MCF 10A (cell line): Measurements from ENCODE around the gene TNS1. TPM values are rescaled to one million over a fixed set of nuclear protein-coding genes. Genes with fewer than 3 reads are reported as not detected.

ENCODE experiments used
- BruUV-seq: library from RNA; stranded (reverse); fragments of 400-500 nt; replicated peaks from 2 replicates; lab custom pipeline; 2021; lab: Mats Ljungman, UMichigan
- CTCF ChIA-PET: fragments of 300-600 bp; sonication (Branson Sonifier 250); formaldehyde crosslinking; extraction: SDS; loops from one replicate; lab custom pipeline; 2021; ENCODE audit warnings: antibody characterized with exemption, inconsistent platforms; lab: Yijun Ruan, JAX
- POLR2A ChIA-PET: fragments of 300-600, 350-650 bp; sonication (Branson Sonifier 250); formaldehyde crosslinking; extraction: SDS; loops from one replicate; lab custom pipeline; 2020; ENCODE audit warnings: antibody characterized with exemption, inconsistent platforms; lab: Yijun Ruan, JAX
- DNase-seq: peaks from one replicate; pipeline ENCODE4 v3.0.0-alpha.2; 2018; ENCODE audit not compliant: unreplicated experiment
- H3K27ac Mint-ChIP-seq: one replicate; pipeline ENCODE4 v1.8.0; 2022; ENCODE audit warnings: mild to moderate bottlenecking, low read depth, mixed read lengths; ENCODE audit not compliant: unreplicated experiment
- H3K27me3 Mint-ChIP-seq: one replicate; pipeline ENCODE4 v1.8.0; 2022; ENCODE audit warnings: mixed read lengths; ENCODE audit not compliant: insufficient read depth, unreplicated experiment
- H3K36me3 Mint-ChIP-seq: one replicate; pipeline ENCODE4 v1.8.0; 2022; ENCODE audit warnings: mild to moderate bottlenecking, moderate library complexity, mixed read lengths; ENCODE audit not compliant: insufficient read depth, unreplicated experiment
- H3K4me1 Mint-ChIP-seq: one replicate; pipeline ENCODE4 v1.8.0; 2022; ENCODE audit warnings: mixed read lengths; ENCODE audit not compliant: insufficient read depth, unreplicated experiment
- H3K4me3 Mint-ChIP-seq: one replicate; pipeline ENCODE4 v1.8.0; 2022; ENCODE audit warnings: mild to moderate bottlenecking, moderate library complexity, mixed read lengths; ENCODE audit not compliant: unreplicated experiment
- H3K9me3 Mint-ChIP-seq: one replicate; pipeline ENCODE4 v1.8.0; 2022; ENCODE audit warnings: mixed read lengths; ENCODE audit not compliant: unreplicated experiment
- intact Hi-C: fragments of 100-400 bp; cut with micrococcal nuclease; formaldehyde crosslinking; loops from 2 replicates; pipeline ENCODE4 v1.14.1; 2022
- total RNA-seq: library from RNA; stranded (reverse); gene quantifications from 2 replicates; pipeline ENCODE4 v1.2.3, GENCODE V29; 2022
- TF ChIP-seq, protein P1 (sequence below): fragments of 200-600 bp; IDR thresholded peaks from one replicate; pipeline ENCODE4 v1.8.0; 2022; ENCODE audit warnings: antibody characterized with exemption, mild to moderate bottlenecking; ENCODE audit not compliant: unreplicated experiment

The TNS1 gene
- total RNA-seq, 1 experiment from 2014 or later: 3.3 TPM

GRCh38 chr2:217974389-217975005 is 28.3 kb downstream of the TNS1 start:
- intact Hi-C loops: no loop called here
- H3K36me3 Mint-ChIP-seq: no peaks in the 10 kb centered on the region
- H3K4me1 Mint-ChIP-seq: no peaks in the 10 kb centered on the region
- POLR2A ChIA-PET: no interaction called here
- TF ChIP-seq, protein P1, sequence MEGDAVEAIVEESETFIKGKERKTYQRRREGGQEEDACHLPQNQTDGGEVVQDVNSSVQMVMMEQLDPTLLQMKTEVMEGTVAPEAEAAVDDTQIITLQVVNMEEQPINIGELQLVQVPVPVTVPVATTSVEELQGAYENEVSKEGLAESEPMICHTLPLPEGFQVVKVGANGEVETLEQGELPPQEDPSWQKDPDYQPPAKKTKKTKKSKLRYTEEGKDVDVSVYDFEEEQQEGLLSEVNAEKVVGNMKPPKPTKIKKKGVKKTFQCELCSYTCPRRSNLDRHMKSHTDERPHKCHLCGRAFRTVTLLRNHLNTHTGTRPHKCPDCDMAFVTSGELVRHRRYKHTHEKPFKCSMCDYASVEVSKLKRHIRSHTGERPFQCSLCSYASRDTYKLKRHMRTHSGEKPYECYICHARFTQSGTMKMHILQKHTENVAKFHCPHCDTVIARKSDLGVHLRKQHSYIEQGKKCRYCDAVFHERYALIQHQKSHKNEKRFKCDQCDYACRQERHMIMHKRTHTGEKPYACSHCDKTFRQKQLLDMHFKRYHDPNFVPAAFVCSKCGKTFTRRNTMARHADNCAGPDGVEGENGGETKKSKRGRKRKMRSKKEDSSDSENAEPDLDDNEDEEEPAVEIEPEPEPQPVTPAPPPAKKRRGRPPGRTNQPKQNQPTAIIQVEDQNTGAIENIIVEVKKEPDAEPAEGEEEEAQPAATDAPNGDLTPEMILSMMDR: no peak
- H3K4me3 Mint-ChIP-seq: no peak overlapping the region
- no peak overlapping the region for H3K27ac Mint-ChIP-seq
- CTCF ChIA-PET: interaction anchor here (0.8 to 1.7 kb wide), 5 partner anchors 11 to 189 kb away, joined by 3 to 5 read pairs (median 4); no protein-coding TSS in a partner anchor
- H3K27me3 Mint-ChIP-seq: no peaks in the 10 kb centered on the region
- H3K9me3 Mint-ChIP-seq: no peaks in the 10 kb centered on the region
- no peak for DNase-seq
- BruUV-seq: no TSS peak

GRCh38 chr2:217973008-217973787 is 29.6 kb downstream of the TNS1 start:
- Mint-ChIP-seq H3K4me1 (no peaks in the 10 kb centered on the region), H3K27me3 (no peaks in the 10 kb centered on the region), H3K9me3 (no peaks in the 10 kb centered on the region), H3K4me3 (no peak overlapping the region), H3K27ac (no peak overlapping the region), H3K36me3 (no peaks in the 10 kb centered on the region)
- ChIA-PET POLR2A (no interaction called here), CTCF (no interaction called here)
- no peak for DNase-seq
- TF ChIP-seq, protein P1: no peak
- no TSS peak for BruUV-seq
- intact Hi-C loops: no loop called here

DNA sequence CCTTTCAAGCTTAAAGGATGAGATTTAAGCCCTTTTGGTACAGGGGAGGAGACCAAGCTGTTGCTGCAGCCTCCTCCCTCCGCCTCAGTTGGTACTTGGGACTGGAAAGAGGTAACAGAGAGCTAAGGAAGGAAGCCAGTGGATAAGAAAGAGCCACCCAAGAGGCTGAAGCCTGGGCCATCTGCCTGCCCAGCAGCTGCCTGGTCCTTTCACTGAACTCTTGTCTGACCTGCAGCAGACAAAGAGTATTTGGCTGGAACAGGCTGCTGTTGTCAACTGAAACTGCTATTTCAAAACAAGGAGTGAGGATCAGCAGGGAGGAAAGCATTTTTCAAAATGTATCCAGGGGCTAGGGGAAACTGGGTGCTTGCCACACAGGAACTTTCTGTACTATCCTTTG is 30.3 kb downstream of the TNS1 start:
- H3K4me3 Mint-ChIP-seq: no peak overlapping the region
- H3K36me3 Mint-ChIP-seq: no peaks in the 10 kb centered on the region
- H3K4me1 Mint-ChIP-seq: no peaks in the 10 kb centered on the region
- POLR2A ChIA-PET: no interaction called here
- intact Hi-C loops: no loop called here
- H3K27me3 Mint-ChIP-seq: no peaks in the 10 kb centered on the region
- TF ChIP-seq, protein P1: no peak
- no TSS peak for BruUV-seq
- no peak for DNase-seq
- CTCF ChIA-PET: interaction anchor here (0.9 to 1.5 kb wide), 2 partner anchors 11 to 85 kb away, joined by 3 to 7 read pairs; no protein-coding TSS in a partner anchor
- H3K27ac Mint-ChIP-seq: no peak overlapping the region
- no peaks in the 10 kb centered on the region for H3K9me3 Mint-ChIP-seq

- Mint-ChIP-seq H3K4me3 (no peak overlapping the region), H3K36me3 (no peaks in the 10 kb centered on the region), H3K27me3 (no peaks in the 10 kb centered on the region), H3K27ac (no peak overlapping the region), H3K9me3 (no peaks in the 10 kb centered on the region), H3K4me1 (no peaks in the 10 kb centered on the region)
- BruUV-seq: no TSS peak
- TF ChIP-seq, protein P1: no peak
- ChIA-PET POLR2A (no interaction called here), CTCF (interaction anchor here (0.9 to 1.5 kb wide), 2 partner anchors 11 to 85 kb away, joined by 3 to 7 read pairs; no protein-coding TSS in a partner anchor)
- intact Hi-C loops: no loop called here
- no peak for DNase-seq
Measured at GRCh38 chr2:217972037-217972436, 30.8 kb downstream of the TNS1 start.
